Activated T-helper 17 cell treated with anti-CD3 and anti-CD28 coated beads, Interleukin-2, amount 50 U/mL, for 72 hours (primary cell): ENCODE data around the gene WDHD1. TPM values are rescaled to one million over a fixed set of nuclear protein-coding genes. Genes with fewer than 3 reads are reported as not detected.
"Not testable (repeated sequence)": the region's sequence is repeated elsewhere in the genome, so short reads cannot be mapped to it uniquely, and the experiment has no call there.

Source experiments
- ATAC-seq: fragments of 150-1000 bp; cut with Tn5 transposase; replicated peaks from 2 replicates; pipeline ENCODE4 v1.10.0; 2021; ENCODE audit warnings: mild to moderate bottlenecking, moderate library complexity
- H3K27ac Mint-ChIP-seq: one replicate; pipeline ENCODE4 v1.8.0; 2022; ENCODE audit warnings: mixed read lengths
- H3K27me3 Mint-ChIP-seq: one replicate; pipeline ENCODE4 v1.8.0; 2022; ENCODE audit warnings: mixed read lengths
- H3K36me3 Mint-ChIP-seq: one replicate; pipeline ENCODE4 v1.8.0; 2022; ENCODE audit warnings: low read depth, mild to moderate bottlenecking, mixed read lengths
- H3K4me1 Mint-ChIP-seq: one replicate; pipeline ENCODE4 v1.8.0; 2022; ENCODE audit warnings: mixed read lengths
- H3K4me3 Mint-ChIP-seq: one replicate; pipeline ENCODE4 v1.8.0; 2022; ENCODE audit warnings: mild to moderate bottlenecking, mixed read lengths
- H3K9me3 Mint-ChIP-seq: one replicate; pipeline ENCODE4 v1.8.0; 2022; ENCODE audit warnings: mixed read lengths
- total RNA-seq, 2 donors: library from RNA; stranded (reverse); gene quantifications; one replicate each; pipeline ENCODE4 v1.2.3, GENCODE V29; 2022

WDHD1 gene
- total RNA-seq, 2 donors from 2014 or later: 39.9 to 60.0 TPM

DNA sequence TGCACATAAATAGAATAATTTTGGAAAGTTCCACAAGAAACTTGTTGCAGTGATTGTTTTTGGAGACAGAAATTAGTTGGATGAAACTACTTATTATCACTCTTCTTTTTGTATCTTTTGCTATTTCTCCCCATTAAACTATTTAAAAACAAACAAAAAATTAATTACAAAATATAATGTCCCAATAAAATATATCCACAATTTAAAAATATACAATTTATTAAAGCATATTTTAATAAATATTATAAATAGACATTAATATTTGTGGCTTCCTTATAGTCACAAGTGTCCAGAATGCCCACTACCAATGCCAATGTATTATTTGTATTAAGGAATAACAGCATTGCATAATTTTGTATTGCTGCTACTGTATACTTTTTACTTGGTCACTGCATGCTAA is 71.8 kb downstream of the WDHD1 start:
- Mint-ChIP-seq H3K4me1 (no peaks in the 10 kb centered on the region), H3K36me3 (peaks cover 58% of the 10 kb centered on the region), H3K27me3 (no peaks in the 10 kb centered on the region), H3K9me3 (no peaks in the 10 kb centered on the region), H3K27ac (no peak overlapping the region), H3K4me3 (no peak overlapping the region)
- no peak for ATAC-seq

DNA sequence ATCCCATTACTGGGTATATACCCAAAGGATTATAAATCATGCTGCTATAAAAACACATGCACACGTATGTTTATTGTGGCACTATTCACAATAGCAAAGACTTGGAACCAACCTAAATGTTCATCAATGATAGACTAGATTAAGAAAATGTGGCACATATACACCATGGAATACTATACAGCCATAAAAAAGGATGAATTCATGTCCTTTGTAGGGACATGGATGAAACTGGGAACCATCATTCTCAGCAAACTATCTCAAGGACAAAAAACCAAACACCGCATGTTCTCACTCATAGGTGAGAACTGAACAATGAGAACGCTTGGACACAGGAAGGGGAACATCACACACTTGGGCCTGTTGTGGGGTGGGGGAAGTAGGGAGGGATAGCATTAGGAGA is 73.3 kb downstream of the WDHD1 start:
- H3K27ac Mint-ChIP-seq, ATAC-seq, H3K9me3 Mint-ChIP-seq, H3K4me3 Mint-ChIP-seq, H3K27me3 Mint-ChIP-seq, H3K4me1 Mint-ChIP-seq: not testable (repeated sequence)
- H3K36me3 Mint-ChIP-seq: peaks cover 55% of the 10 kb centered on the region

DNA sequence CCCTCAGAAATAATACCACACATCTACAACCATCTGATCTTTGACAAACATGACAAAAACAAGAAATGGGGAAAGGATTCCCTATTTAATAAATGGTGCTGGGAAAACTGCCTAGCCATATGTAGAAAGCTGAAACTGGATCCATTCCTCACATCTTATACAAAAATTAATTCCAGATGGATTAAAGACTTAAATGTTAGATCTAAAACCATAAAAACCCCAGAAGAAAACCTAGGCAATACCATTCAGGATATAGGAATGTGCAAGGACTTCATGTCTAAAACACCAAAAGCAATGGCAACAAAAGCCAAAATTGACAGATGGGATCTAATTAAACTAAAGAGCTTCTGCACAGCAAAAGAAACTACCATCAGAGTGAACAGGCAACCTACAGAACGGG is 74.1 kb downstream of the WDHD1 start:
- not testable (repeated sequence) for H3K27me3 Mint-ChIP-seq, ATAC-seq, H3K9me3 Mint-ChIP-seq, H3K4me1 Mint-ChIP-seq, H3K4me3 Mint-ChIP-seq, H3K27ac Mint-ChIP-seq
- peaks cover 53% of the 10 kb centered on the region for H3K36me3 Mint-ChIP-seq

DNA sequence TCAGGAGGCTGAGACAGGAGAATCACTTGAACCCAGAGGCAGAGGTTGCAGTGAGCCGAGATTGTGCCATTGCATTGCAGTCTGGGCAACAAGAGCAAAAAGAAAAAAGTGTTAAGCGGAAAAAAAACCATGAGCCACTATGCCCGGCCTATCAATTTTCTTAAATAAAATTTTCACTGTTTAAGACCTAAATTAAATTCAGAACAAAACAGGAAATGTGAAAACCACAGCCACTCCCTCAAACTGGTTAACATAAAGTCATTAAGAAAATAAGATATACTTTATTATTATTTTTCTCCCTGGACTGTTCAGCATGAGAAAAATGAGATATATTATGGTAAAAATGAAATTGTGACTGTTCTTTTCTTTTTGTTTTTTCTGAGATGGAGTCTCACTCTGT is 79.7 kb downstream of the WDHD1 start:
- Mint-ChIP-seq H3K4me3 (no peak overlapping the region), H3K36me3 (peaks cover 44% of the 10 kb centered on the region), H3K27me3 (no peaks in the 10 kb centered on the region), H3K27ac (no peak overlapping the region), H3K9me3 (no peaks in the 10 kb centered on the region), H3K4me1 (no peaks in the 10 kb centered on the region)
- no peak for ATAC-seq

DNA sequence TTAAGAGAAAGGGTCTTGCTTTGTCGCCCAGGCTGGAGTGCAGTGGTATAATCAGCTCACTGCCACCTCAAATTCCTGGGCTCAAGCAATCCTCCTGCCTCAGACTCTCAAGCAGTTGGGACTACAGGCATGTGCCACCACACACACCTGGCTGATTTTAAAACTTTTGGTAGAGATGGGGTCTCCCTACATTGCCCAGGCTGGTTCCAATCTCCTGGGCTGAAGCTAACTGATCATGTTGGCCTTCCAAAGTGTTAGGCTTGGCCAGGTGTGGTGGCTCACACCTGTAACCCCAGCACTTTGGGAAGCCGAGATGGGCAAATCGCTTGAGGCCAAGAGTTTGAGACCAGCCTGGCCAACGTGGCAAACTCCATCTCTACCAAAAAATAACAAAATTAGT is 80.4 kb downstream of the WDHD1 start:
- Mint-ChIP-seq H3K4me3 (no peak overlapping the region), H3K36me3 (peaks cover 48% of the 10 kb centered on the region), H3K27ac (no peak overlapping the region), H3K27me3 (no peaks in the 10 kb centered on the region), H3K9me3 (no peaks in the 10 kb centered on the region), H3K4me1 (no peaks in the 10 kb centered on the region)
- no peak for ATAC-seq

DNA sequence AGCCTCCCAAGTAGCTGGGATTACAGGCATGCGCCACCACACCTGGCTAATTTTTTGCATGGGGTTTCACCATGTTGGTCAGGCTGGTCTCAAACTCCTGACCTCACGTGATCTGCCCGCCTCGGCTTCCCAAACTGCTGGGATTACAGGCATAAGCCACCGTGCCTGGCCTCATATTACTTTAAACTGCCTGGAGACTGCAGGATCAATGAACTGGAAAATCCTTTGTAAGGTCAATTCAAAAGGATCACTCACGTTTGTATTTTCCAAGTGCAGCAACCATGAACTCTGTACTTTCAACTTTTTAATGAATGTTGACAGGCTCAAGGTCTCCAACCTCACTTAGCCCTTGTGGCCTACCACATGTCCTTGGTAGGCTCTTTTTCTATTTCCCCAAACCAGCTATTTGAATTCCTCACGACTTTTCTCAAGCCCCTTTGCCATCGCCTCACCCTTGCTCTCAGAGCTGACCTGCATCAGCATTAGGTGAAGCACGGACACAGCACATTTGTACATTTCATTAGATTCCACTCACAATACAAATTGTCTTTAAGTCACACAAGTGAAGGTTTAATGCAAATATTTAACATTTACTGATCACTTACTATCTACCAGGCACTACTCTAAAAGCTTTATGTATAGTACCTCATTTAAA is 82.0 kb downstream of the WDHD1 start:
- Mint-ChIP-seq H3K27me3 (no peaks in the 10 kb centered on the region), H3K36me3 (peaks cover 61% of the 10 kb centered on the region), H3K27ac (no peak overlapping the region), H3K4me1 (no peaks in the 10 kb centered on the region), H3K4me3 (no peak overlapping the region), H3K9me3 (no peaks in the 10 kb centered on the region)
- no peak for ATAC-seq

DNA sequence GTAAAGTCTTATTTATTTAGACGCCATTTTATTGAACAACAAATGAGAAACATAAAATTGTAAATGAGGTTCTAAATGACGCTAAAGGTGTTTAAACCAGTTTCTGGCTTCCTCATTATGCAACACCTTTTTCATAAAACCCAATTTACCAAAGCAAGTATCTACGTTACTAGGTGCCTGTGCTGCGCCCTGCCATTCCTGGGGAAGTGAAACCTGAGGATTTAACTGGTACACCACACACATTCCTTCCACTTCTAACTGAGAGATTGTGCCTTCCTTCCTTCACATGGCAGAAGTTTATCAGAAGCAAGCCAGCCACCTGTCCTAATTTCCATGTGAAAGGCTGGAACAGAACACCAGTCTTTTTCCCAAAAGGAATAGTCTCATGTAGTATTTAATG is 84.0 kb downstream of the WDHD1 start:
- Mint-ChIP-seq H3K9me3 (no peaks in the 10 kb centered on the region), H3K4me1 (no peaks in the 10 kb centered on the region), H3K27ac (no peak overlapping the region), H3K4me3 (no peak overlapping the region), H3K27me3 (no peaks in the 10 kb centered on the region), H3K36me3 (peaks cover 51% of the 10 kb centered on the region)
- no peak for ATAC-seq

DNA sequence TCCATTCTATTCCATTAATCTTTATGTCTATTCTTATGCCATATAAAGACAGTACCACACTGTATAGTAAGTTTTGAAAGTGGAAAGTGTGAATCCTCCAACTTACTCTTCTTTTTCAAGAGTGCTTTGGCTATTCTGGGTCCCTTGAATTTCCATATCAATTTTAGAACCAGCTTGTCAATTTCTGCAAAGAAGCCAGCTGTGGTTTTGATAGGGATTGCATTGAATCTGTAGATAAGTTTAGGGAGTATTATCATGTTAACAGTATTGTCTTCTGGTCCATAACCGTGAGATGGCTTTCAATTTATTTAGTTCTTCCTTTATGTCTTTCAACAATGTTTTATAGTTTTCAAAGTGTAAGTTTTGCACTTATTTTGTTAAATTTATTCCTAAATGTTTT is 90.1 kb downstream of the WDHD1 start:
- Mint-ChIP-seq H3K27me3 (no peaks in the 10 kb centered on the region), H3K36me3 (peaks cover 16% of the 10 kb centered on the region), H3K9me3 (no peaks in the 10 kb centered on the region), H3K27ac (no peak overlapping the region), H3K4me1 (no peaks in the 10 kb centered on the region), H3K4me3 (no peak overlapping the region)
- ATAC-seq: no peak

DNA sequence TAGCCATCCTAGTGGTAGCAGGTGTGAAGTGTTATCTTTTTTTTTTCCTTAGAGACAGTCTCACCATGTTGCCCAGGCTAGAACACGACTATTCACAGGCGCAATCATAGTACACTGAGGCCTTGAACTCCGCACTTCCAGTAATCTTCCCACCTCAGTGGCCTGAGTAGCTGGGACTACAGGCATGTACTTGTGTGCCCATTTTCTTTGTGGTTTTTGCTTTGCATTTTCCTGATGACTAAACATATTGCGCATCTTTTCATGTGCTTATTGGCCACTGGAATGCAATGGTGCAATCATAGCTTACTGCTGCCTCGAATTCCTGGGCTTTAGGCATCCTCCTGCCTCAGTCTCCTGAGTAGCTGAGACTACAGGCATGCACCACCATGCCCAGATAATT is 90.9 kb downstream of the WDHD1 start:
- peaks cover 8% of the 10 kb centered on the region for H3K36me3 Mint-ChIP-seq
- no peak overlapping the region for H3K4me3 Mint-ChIP-seq
- H3K27me3 Mint-ChIP-seq: no peaks in the 10 kb centered on the region
- H3K9me3 Mint-ChIP-seq: no peaks in the 10 kb centered on the region
- no peaks in the 10 kb centered on the region for H3K4me1 Mint-ChIP-seq
- no peak overlapping the region for H3K27ac Mint-ChIP-seq
- no peak for ATAC-seq

DNA sequence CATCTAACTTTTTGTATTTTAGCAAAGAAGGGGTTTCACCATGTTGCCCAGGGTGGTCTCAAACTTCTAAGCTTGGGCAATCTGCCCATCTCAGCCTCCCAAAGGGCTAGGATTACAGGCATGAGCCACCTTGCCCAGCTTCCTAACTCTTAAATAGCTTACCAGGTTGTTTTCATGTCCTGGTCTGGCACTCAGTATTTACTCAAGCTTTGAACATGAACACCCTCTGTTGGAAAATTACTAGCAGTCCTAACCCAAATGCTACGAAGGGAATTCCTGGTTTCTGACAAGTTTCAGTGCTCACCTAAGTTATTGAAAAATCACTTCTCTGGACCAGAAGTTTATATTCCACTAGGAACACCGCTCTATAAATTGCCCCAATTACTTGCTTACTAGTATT is 91.8 kb downstream of the WDHD1 start:
- Mint-ChIP-seq H3K4me1 (no peaks in the 10 kb centered on the region), H3K27me3 (no peaks in the 10 kb centered on the region), H3K27ac (no peak overlapping the region), H3K36me3 (no peaks in the 10 kb centered on the region), H3K9me3 (no peaks in the 10 kb centered on the region), H3K4me3 (no peak overlapping the region)
- ATAC-seq: no peak

DNA sequence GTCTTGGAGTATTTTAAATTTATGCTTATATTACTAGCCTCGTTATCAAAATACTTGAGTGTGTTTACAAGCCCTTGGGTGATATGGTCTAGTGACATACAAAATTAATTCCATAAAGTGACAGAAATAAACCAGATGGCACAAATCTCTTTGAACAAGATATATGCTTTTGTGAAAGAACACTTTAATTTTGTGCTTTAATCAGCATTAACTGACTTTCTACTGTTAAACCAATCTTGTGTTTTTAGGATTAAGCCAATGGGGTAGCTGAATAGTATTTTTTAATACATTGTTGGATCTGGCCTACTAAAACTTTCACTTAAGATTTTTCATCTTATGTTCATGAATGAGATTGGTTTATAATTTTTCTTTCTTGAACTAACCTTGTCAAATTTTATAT is 93.9 kb downstream of the WDHD1 start:
- no peak overlapping the region for H3K27ac Mint-ChIP-seq
- H3K9me3 Mint-ChIP-seq: no peaks in the 10 kb centered on the region
- no peaks in the 10 kb centered on the region for H3K27me3 Mint-ChIP-seq
- no peak for ATAC-seq
- H3K36me3 Mint-ChIP-seq: no peaks in the 10 kb centered on the region
- H3K4me1 Mint-ChIP-seq: no peaks in the 10 kb centered on the region
- no peak overlapping the region for H3K4me3 Mint-ChIP-seq

DNA sequence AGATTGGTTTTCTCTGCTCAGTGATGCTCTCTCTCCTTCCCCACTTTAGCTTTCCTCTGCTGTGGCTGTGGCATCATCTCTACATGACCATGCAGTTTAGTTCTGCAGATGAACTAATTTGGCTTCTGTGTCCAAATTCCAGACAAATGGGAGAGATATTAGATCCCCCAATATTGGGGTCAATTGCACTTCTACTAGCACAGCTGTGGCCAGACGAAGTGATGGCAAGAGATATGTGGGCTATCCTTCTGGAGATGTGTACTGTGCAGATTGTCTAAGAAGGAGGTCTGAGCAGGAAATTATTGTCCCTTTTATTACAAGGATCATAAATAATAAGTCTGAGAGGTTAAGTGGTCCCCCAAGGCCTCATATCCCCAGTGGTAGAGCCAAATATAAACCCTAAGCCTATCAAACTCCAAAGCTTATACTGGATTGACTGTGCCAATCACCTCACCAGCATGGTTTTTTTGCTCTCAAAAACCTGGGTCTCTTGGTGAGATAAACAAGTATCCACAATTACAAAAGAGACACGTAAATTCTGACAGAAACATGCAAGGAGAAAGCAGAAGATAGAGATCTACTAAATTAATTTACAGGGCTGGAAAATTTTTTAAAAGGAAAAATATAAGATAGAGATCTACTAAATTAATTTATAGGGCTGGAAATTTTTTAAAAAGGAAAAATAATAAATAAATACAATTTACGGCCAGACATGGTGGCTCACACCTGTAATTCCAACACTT is 95.1 kb downstream of the WDHD1 start:
- H3K4me1 Mint-ChIP-seq: no peaks in the 10 kb centered on the region
- H3K36me3 Mint-ChIP-seq: no peaks in the 10 kb centered on the region
- no peak overlapping the region for H3K4me3 Mint-ChIP-seq
- H3K27me3 Mint-ChIP-seq: no peaks in the 10 kb centered on the region
- no peak for ATAC-seq
- no peak overlapping the region for H3K27ac Mint-ChIP-seq
- no peaks in the 10 kb centered on the region for H3K9me3 Mint-ChIP-seq

DNA sequence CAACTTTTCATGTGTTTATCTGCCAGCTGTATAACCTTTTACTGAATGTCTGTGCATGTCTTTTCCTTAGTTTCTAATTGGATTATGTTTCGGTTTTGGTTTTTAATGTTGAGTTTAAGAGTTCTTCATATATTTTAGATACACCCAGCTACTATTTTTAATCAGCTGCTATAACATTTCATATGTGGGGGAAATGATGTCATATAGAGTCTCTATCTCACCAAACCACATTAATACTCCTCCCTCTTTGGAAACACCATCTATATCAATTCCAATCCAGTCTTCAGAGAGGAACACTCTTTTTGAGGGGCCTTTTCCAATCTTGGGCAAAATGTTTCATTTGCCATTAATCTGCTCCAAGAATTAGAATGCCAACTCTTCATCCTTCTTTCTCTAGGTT is 95.8 kb downstream of the WDHD1 start:
- H3K4me1 Mint-ChIP-seq: no peaks in the 10 kb centered on the region
- no peak overlapping the region for H3K27ac Mint-ChIP-seq
- no peak for ATAC-seq
- H3K4me3 Mint-ChIP-seq: no peak overlapping the region
- H3K9me3 Mint-ChIP-seq: no peaks in the 10 kb centered on the region
- H3K36me3 Mint-ChIP-seq: no peaks in the 10 kb centered on the region
- no peaks in the 10 kb centered on the region for H3K27me3 Mint-ChIP-seq

DNA sequence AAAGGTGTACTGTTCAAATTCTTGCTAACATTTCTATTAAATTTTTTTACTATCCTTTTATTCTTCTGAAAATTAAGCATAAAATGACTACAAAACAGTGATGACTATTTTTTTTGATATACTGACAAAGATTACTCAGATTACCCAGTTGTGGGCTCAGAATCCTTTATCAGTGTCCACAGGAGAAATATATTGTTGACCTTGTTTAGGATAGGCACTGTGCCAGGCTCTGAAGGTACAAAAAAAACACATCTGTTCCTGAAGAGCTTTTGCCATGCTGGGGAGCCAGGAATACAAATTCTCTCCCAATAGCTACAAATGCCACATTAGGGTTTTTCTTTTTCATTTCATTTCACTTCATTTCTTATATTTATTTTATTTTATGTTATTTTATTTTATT is 97.3 kb downstream of the WDHD1 start:
- no peak for ATAC-seq
- H3K27me3 Mint-ChIP-seq: no peaks in the 10 kb centered on the region
- H3K36me3 Mint-ChIP-seq: no peaks in the 10 kb centered on the region
- H3K9me3 Mint-ChIP-seq: no peaks in the 10 kb centered on the region
- H3K4me3 Mint-ChIP-seq: no peak overlapping the region
- no peaks in the 10 kb centered on the region for H3K4me1 Mint-ChIP-seq
- no peak overlapping the region for H3K27ac Mint-ChIP-seq

DNA sequence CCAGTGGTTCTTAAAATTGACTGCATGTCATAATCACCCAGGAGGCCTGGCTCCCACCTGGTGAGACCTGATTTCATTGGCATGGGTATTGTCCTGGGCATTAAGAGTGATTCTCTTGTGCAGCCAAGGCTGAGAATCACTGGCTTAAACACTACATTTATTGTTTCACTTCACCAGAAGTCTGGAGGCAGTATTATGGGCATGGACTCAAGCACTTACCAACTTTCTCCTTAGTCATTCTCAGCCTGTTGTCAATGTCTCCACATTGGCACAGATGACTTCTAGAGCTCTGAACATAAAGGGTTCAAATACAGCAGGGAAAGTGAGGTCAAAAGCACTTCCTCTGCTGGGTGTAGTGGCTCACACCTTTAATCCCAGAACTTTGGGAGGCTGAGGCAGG is 98.7 kb downstream of the WDHD1 start:
- ATAC-seq: no peak
- H3K4me1 Mint-ChIP-seq: no peaks in the 10 kb centered on the region
- no peaks in the 10 kb centered on the region for H3K27me3 Mint-ChIP-seq
- no peak overlapping the region for H3K4me3 Mint-ChIP-seq
- no peaks in the 10 kb centered on the region for H3K9me3 Mint-ChIP-seq
- no peaks in the 10 kb centered on the region for H3K36me3 Mint-ChIP-seq
- H3K27ac Mint-ChIP-seq: no peak overlapping the region
